DND-41 (cell line): ENCODE measurements around the gene NYAP2.

Experiments
- EZH2 ChIP-seq: IDR thresholded peaks from 3 replicates; pipeline ENCODE4 v1.6.1; 2012; ENCODE audit warnings: borderline replicate concordance, low read depth, mild to moderate bottlenecking, moderate library complexity, low read length, inconsistent platforms; ENCODE audit not compliant: severe bottlenecking
- TF ChIP-seq, protein P1 (sequence below): IDR thresholded peaks from 2 replicates; pipeline ENCODE4 v1.5.1; 2012; ENCODE audit warnings: borderline replicate concordance, low read length, moderate library complexity, mild to moderate bottlenecking; ENCODE audit not compliant: poor library complexity, severe bottlenecking; ENCODE audit errors: extremely low read depth

DNA sequence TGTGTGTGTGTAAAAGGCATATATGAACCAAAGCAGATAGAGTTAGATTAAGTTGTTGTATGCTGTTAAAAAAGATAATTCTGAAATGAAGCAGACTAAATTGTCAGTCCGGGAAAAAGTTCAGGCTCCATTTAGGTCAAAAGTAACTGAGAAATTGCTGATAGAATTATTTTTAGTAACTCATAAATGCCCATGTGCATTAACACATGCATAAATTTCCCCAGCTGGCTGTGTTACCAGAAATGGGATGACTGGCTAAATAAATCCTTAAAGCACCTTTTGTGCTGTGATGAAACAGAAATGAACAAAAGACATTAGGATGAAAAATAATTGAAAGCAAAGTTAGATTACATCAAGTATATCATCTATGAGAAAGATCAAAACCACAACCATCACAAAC lies 111.3 kb downstream of the NYAP2 start:
- TF ChIP-seq, protein P1, sequence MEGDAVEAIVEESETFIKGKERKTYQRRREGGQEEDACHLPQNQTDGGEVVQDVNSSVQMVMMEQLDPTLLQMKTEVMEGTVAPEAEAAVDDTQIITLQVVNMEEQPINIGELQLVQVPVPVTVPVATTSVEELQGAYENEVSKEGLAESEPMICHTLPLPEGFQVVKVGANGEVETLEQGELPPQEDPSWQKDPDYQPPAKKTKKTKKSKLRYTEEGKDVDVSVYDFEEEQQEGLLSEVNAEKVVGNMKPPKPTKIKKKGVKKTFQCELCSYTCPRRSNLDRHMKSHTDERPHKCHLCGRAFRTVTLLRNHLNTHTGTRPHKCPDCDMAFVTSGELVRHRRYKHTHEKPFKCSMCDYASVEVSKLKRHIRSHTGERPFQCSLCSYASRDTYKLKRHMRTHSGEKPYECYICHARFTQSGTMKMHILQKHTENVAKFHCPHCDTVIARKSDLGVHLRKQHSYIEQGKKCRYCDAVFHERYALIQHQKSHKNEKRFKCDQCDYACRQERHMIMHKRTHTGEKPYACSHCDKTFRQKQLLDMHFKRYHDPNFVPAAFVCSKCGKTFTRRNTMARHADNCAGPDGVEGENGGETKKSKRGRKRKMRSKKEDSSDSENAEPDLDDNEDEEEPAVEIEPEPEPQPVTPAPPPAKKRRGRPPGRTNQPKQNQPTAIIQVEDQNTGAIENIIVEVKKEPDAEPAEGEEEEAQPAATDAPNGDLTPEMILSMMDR, result no peak
- no peak for TF ChIP-seq EZH2
